Heart right ventricle (tissue), 16 donors: ENCODE results near the gene AIFM1. TPM values are rescaled to one million over a fixed set of nuclear protein-coding genes. Genes with fewer than 3 reads are reported as not detected.

Experiments
- ATAC-seq, 8 donors: fragments of 200-7000 bp; cut with Tn5 transposase; one replicate each; pipeline ENCODE4 v1.9.1; 2020; ENCODE audit warnings: mild to moderate bottlenecking in 8 of 8, moderate library complexity in 8 of 8, moderate number of reproducible peaks in 1 of 8
- DNase-seq, 2 donors: peaks; one replicate each; pipeline ENCODE4 v3.0.0-alpha.2; 2020
- H3K27ac ChIP-seq, 10 donors: fragments of 200-600 bp; sonication (generic) in 2 of 10; one replicate each; pipeline versions ENCODE4 v1.5.0 to v1.8.0; 2020 to 2022; ENCODE audit warnings: mild to moderate bottlenecking in 3 of 10
- H3K27me3 ChIP-seq, 7 donors: fragments of 200-600 bp; one replicate each; pipeline ENCODE4 v1.8.0; 2021 to 2022; ENCODE audit warnings: mild to moderate bottlenecking in 2 of 7
- H3K36me3 ChIP-seq, 9 donors: fragments of 200-600 bp; sonication (generic) in 1 of 9; one replicate each; pipeline versions ENCODE4 v1.5.0 to v1.8.0; 2020 to 2022; ENCODE audit warnings: mild to moderate bottlenecking in 2 of 9
- H3K4me1 ChIP-seq, 9 donors: fragments of 200-600 bp; sonication (generic) in 1 of 9; one replicate each; pipeline versions ENCODE4 v1.5.0 to v1.8.0; 2020 to 2022; ENCODE audit warnings: mild to moderate bottlenecking in 4 of 9
- H3K4me3 ChIP-seq, 10 donors: fragments of 200-600 bp; sonication (generic) in 2 of 10; one replicate each; pipeline versions ENCODE4 v1.5.0 to v1.8.0; 2020 to 2022; ENCODE audit warnings: mild to moderate bottlenecking in 7 of 10, moderate library complexity in 2 of 10
- H3K9me3 ChIP-seq, 11 donors: fragments of 200-600 bp in 10 of 11; sonication (generic) in 2 of 11; one replicate each; pipeline versions ENCODE4 v1.5.0 to v1.8.0; 2013 to 2022; ENCODE audit warnings: mild to moderate bottlenecking in 2 of 11, control low read depth in 1 of 11, moderate library complexity in 1 of 11
- WGBS, 2 donors: extraction: QIAGEN DNeasy Blood & Tissue Kit; methylation state at CpG; one replicate each; pipeline ENCODE4 v1.1.7; 2013; ENCODE audit warnings: inconsistent platforms in 1 of 2; 5-methylcytosine and 5-hydroxymethylcytosine counted together
- intact Hi-C, 10 donors: fragments of 100-400 bp; cut with DNase I; formaldehyde crosslinking; loops; one replicate each; pipeline versions ENCODE4 v1.11.1 to v1.14.2; 2022
- polyA plus RNA-seq, 2 donors: library from polyadenylated mRNA; stranded (reverse); fragments of 200-250 nt; gene quantifications; one replicate each; pipeline ENCODE4 v1.2.3, GENCODE V29; 2013
- total RNA-seq, 10 donors: library from RNA; stranded (reverse); fragmentation: NEBNext Ultra II Directional in 3 of 10; extraction: Animal tissue kit (Norgen Biotek cat#: 25700) in 3 of 10; gene quantifications; one replicate each; pipeline versions ENCODE4 v1.2.1 to v1.2.4, GENCODE V29; 2021 to 2023
- TF ChIP-seq, protein P1 (sequence below), 9 donors: fragments of 200-600 bp; sonication (generic) in 2 of 9; IDR thresholded peaks; one replicate each; pipeline versions ENCODE4 v1.5.0 to v1.8.0; 2021 to 2022; ENCODE audit warnings: antibody characterized with exemption in 9 of 9, mild to moderate bottlenecking in 5 of 9, moderate library complexity in 1 of 9
- donor health status: Arrhythmogenic right ventricular cardiomyopathy.
- donor health status: ischemic (EF 13 %, LVEDD 7.1; RV severe dilation, severe dysfunction).
- donor health status: healthy with polysubstance abuse.
- donor health status: DM: no; HTN: yes; CAD: no.
- donor health status: DM: no; HTN: no; CAD: no.
- donor health status: ischemic (EF 25% LVEDD 6.9; RV normal size, moderate dysfunction).
- donor health status: ischemic (EF 25% LVEDD 5.7; RV mildly dilated, moderate dysfunction).
- donor health status: healthy.
- donor health status: DM: yes; HTN: yes; CAD: no.
- donor health status: Ischemic cardiomyopathy.
- donor health status: ischemic (EF 35%, LVEDD 5.7; RV mildly dilated, moderate dysfunction).
- donor health status: nonischemic (EF 11% LVEDD 7.7; RV severe dilation, severe dysfunction).
- donor health status: DM: yes; HTN: yes; CAD: no.
- donor health status: PGD.
- donor health status: ischemic (EF 29% LVEDD 5.4; RV normal size, mild dysfunction).
- donor health status: nonischemic (EF 23%, LVEDD 6.1; RV moderate dilation, normal function).

AIFM1 gene
- total and polyA plus RNA-seq, 12 donors = 93.8 to 165 (median 141) TPM

DNA sequence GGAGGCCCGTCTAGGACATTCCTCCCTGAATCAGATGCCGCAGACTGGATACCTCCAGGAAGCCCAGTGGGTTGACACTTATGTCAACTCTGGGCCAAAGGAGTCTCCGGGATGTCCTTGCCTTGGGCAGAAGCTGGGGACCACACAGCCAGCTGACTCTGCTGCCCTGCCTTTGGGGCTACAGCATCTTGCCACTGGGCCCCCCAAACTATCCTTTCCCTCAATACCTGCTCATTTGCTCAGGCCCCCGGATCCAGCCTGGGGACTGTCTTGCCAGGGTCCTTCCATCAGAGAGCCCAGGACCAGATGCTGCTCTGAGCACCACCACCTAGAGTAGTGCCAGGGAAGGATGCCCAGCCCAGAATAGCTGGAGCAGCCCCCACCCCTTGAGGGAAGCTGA, 25.2 kb upstream of the AIFM1 start:
- no peak overlapping the region for H3K4me3 ChIP-seq
- WGBS, 2 donors = 91 to 96% methylated on average over 4 of the region's 4 CpGs
- no peaks in the 10 kb centered on the region for H3K4me1 ChIP-seq
- no peak overlapping the region for H3K27ac ChIP-seq
- ATAC-seq (no peak), DNase-seq (no peak)
- H3K9me3 ChIP-seq = no peaks in the 10 kb centered on the region
- intact Hi-C loops = loop anchor here in 8 of 10 donors (5.0 to 10.0 kb wide), 5 partner anchors 66 to 586 kb away; no protein-coding TSS in a partner anchor
- TF ChIP-seq, protein P1, sequence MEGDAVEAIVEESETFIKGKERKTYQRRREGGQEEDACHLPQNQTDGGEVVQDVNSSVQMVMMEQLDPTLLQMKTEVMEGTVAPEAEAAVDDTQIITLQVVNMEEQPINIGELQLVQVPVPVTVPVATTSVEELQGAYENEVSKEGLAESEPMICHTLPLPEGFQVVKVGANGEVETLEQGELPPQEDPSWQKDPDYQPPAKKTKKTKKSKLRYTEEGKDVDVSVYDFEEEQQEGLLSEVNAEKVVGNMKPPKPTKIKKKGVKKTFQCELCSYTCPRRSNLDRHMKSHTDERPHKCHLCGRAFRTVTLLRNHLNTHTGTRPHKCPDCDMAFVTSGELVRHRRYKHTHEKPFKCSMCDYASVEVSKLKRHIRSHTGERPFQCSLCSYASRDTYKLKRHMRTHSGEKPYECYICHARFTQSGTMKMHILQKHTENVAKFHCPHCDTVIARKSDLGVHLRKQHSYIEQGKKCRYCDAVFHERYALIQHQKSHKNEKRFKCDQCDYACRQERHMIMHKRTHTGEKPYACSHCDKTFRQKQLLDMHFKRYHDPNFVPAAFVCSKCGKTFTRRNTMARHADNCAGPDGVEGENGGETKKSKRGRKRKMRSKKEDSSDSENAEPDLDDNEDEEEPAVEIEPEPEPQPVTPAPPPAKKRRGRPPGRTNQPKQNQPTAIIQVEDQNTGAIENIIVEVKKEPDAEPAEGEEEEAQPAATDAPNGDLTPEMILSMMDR (IDR thresholded peaks at IDR 0.05) = no peak
- H3K27me3 ChIP-seq = no peaks in the 10 kb centered on the region
- H3K36me3 ChIP-seq = no peaks in the 10 kb centered on the region

DNA sequence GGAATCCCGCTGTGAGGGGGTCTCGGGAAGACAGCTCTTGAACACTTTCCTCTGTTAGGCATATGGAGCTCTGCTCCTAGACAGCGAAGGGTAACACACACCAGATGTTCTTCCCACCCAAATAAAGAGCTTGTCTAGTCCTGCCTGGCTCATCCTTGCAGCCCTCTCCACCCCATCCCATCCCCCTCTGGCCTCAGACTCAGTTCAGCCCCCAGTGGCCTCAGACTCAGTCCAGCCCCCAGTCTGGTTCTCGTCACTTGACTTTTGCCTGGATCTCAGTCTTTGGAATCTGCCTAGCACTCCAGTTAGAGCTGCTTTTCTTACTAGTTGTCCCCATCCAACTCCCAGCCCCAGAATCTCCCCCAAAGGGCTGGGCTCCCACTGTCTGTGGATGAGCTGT, 21.0 kb upstream of the AIFM1 start:
- H3K27ac ChIP-seq = no peak overlapping the region
- intact Hi-C loops = no loop called here
- H3K36me3 ChIP-seq = no peaks in the 10 kb centered on the region
- no peaks in the 10 kb centered on the region for H3K27me3 ChIP-seq
- WGBS, 2 donors = 61 to 70% methylated on average over 4 of the region's 4 CpGs
- H3K4me1 ChIP-seq = no peaks in the 10 kb centered on the region
- TF ChIP-seq, protein P1 (IDR thresholded peaks at IDR 0.05) = no peak
- DNase-seq (no peak), ATAC-seq (no peak)
- no peaks in the 10 kb centered on the region for H3K9me3 ChIP-seq
- no peak overlapping the region for H3K4me3 ChIP-seq

DNA sequence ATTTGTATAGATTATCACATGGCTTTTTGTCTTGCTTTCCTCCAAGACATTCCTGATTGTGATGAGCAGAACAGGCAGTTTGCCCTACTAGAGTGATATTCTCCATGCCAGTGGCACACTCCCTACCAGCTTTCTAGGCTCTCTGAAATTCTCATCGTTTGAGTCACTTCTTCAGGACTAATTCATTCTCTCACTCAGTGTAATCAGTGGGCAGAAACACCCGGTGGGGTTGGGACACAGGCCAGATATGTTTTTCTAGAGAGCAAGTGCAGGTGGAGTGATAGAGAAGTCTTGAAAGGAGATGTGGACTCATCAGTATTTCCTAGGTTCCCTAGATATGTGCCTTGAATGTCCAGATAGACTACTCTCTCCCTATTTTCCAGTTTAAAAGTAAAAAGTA, 19.2 kb upstream of the AIFM1 start:
- Histone ChIP-seq H3K36me3 (no peaks in the 10 kb centered on the region), H3K9me3 (no peaks in the 10 kb centered on the region), H3K4me3 (no peak overlapping the region), H3K4me1 (no peaks in the 10 kb centered on the region), H3K27ac (no peak overlapping the region), H3K27me3 (no peaks in the 10 kb centered on the region)
- ATAC-seq (no peak), DNase-seq (no peak)
- TF ChIP-seq, protein P1 (IDR thresholded peaks at IDR 0.05) = no peak
- 44 to 47% methylated on average over 2 of the region's 2 CpGs for WGBS, 2 donors
- intact Hi-C loops = no loop called here

DNA sequence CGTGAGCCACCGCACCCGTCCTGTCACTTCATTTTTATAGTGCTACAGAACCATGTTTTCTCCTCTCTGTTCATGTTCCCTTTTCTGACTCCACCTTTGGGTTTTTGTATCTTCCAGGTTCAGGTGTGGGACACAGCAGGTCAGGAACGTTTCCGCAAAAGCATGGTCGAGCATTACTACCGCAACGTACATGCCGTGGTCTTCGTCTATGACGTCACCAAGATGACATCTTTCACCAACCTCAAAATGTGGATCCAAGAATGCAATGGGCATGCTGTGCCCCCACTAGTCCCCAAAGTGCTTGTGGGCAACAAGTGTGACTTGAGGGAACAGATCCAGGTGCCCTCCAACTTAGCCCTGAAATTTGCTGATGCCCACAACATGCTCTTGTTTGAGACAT, 18.5 kb upstream of the AIFM1 start:
- Histone ChIP-seq H3K36me3 (no peaks in the 10 kb centered on the region), H3K9me3 (no peaks in the 10 kb centered on the region), H3K27ac (no peak overlapping the region), H3K27me3 (no peaks in the 10 kb centered on the region), H3K4me1 (peaks cover 0 to 5% (median 0%) of the 10 kb centered on the region in 9 donors), H3K4me3 (no peak overlapping the region)
- DNase-seq = no peak
- TF ChIP-seq, protein P1 (IDR thresholded peaks at IDR 0.05) = no peak
- intact Hi-C loops = no loop called here
- no peak for ATAC-seq
- WGBS, 2 donors = 95 to 96% methylated on average over 11 of the region's 11 CpGs
